GM21717 (cell line): ENCODE data around the gene SND1.
"Not testable (repeated sequence)": the region's sequence is repeated elsewhere in the genome, so short reads cannot be mapped to it uniquely, and the experiment has no call there.

Experiments
- ATAC-seq: cut with Tn5 transposase; IDR thresholded peaks from one replicate; pipeline ENCODE4 v1.9.1; 2021; ENCODE audit warnings: mild to moderate bottlenecking, moderate library complexity; ENCODE audit not compliant: unreplicated experiment

Gene SND1

DNA sequence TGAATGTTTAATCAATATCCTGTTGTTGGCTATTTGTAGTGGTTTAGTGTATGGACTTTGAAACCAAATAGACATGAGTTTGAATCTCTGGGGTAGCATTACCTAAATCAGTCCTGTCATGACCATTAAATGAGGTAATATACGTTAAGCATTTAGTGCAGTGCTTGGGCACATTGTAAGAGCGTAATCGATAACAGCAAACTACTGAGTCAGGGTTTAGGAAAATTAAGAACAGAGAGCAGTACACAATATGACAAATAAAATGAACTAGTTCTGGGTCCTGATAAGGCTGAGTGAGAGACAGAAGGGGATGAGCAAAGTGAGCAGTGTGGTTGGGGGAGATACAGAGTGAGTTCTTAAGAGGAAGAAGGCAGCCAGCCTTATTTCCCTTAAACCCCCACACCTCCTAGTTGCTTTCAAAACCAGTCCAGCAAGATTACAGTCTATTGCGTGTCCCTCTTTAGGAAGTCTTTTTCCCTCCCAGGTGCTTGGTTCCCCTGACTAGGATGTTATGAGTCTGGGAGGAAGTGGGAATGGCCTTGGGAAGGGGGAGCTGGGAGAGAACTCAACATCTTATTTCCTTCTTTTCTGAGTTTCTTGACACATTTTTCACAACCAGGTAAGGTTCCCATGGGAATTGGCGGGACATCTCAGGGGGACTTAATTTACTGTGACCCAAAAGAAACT, 171.0 kb downstream of the SND1 start:
- no peak for ATAC-seq

DNA sequence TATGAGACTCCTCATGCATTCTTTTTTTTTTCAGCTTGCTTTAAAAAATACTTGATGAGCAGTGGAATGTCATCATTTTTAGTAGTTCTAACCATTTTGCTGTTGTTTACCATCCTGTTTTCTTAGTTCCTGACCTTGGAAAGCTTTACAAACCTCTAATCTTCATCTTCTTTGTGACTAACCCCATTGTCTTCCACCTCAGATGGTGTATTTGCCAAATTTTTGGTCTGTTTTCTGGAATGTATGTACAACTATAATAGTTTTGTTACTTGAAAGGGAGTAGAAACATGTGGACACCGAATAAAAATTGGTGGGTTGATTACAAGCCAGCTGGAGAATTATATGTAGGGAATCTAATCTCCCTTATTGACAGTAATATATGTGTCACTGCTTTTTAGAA, 172.7 kb downstream of the SND1 start:
- ATAC-seq = no peak

DNA sequence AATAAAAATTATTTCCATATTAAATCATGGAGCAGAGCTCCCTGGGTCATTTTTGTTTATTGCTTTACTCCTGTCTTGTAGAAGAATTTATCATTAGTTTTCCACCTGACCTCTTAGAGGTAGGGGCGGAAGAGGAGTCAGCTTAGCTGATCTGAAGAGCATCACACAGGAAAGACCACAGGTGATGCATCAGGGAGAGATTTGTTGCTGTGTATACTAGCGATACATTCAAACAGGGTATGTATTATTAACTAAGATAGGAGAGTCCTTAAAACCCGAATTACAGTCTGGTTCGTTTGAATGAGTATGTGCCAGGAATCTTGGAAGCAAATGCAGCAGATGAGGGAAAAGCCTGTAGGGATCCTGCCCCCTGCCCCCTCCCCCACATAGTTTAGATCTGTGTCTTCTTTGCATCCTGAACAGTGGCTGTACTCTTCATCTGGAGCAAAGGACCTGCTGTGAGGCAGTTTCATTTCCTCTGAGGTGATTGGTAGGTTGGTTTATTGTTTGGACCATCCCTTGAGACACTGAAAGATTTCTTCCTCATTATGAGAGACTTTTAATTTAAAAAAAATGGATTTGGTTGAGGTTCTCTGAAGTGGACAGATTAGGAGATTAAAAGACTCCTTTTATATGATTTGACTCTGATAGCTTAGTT, 177.0 kb downstream of the SND1 start:
- ATAC-seq = peak; percentile 68

DNA sequence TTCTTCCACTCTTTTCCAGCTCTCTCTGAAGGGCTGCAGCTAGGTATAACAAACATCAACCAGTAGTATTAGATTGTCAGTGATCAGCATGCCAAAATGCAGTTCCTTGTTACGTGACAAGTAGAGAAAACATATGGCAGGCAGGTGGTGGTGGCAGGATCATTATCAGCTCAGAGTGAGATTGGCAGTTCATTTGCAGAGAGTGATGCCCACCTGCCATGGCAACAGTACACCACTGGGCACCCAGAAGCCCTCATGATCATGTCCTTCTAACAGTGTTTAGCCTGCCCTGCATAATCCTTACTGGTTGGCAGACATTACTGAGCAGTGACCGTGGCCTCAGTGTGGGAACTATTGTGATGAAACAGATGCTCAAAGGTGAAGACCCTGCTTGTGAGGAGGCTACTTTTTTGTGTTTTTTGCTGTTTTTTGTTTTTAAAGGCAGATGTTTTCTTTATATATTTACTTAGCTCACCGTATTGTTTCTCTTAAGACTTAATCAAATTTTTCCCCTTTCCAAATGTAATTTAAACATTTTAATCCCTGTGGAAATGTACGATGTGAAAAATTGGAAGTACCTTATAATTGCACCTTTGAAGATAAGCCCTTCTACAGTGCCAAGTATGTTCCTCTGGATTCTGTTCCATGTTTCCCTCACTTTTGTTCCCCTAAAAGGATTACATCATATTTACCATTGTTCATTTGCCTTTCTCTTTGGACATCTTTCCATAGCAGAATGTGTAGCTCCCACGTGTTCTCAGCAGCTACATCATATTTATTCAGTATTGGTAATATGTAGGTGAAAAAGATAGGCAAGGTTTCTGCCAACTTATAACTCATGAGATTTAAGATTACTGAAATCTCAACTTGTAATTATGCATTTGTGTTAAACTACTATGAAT, 179.6 kb downstream of the SND1 start:
- ATAC-seq = no peak

- ATAC-seq = no peak
Observed at GRCh38 chr7:127832592-127832991, 180.6 kb downstream of the SND1 start.

GRCh38 chr7:127833641-127834040, 181.6 kb downstream of the SND1 start:
- ATAC-seq = no peak

- ATAC-seq = no peak
Observed at GRCh38 chr7:127835679-127836078, 183.7 kb downstream of the SND1 start.

GRCh38 chr7:127837816-127838410, 185.9 kb downstream of the SND1 start:
- ATAC-seq = not testable (repeated sequence)

DNA sequence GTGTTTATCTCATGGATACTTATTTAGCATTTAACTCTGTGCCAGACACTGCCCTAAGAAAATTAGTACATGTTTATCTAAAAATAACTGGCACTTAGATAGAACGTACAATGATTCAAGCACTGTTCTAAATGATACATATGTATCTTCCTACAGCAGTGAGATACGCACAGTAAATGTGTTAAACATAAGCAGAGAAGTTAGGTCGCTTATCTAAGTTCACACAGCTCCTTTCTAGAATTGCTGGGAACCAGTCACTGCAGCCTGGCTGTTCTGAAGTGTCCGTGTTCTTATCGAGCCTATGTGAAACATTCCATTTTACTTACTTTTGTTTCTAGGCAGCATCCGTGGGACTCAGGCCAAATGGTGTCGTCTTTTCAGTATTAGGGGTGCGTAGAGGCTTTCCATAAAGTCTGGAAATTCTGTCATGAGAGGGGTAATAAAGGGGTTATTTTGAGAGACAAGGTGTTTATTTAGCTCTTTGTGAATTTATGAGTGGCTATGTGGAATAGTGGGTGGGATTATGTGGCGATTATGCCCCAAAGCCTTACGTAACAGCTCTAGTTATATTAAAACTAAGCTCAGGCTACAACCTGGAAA, 186.9 kb downstream of the SND1 start:
- no peak for ATAC-seq

- no peak for ATAC-seq
Observed at GRCh38 chr7:127840226-127840951, 188.4 kb downstream of the SND1 start.

DNA sequence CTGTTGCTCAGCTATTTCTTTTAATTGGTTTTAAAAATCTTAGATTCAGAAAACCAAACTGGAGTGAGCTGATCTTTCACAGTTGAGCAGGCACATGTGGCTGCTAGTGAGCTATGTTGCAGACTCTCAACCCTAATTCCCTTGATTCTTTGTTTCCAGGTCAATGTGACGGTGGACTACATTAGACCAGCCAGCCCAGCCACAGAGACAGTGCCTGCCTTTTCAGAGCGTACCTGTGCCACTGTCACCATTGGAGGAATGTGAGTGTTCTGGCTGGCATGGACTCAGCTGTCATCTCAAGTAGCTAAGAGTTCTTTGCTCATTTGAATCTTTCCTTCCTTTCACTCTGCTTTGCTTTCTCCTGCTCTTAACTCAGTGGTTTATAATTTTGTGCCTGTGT, 192.2 kb downstream of the SND1 start:
- ATAC-seq = no peak

DNA sequence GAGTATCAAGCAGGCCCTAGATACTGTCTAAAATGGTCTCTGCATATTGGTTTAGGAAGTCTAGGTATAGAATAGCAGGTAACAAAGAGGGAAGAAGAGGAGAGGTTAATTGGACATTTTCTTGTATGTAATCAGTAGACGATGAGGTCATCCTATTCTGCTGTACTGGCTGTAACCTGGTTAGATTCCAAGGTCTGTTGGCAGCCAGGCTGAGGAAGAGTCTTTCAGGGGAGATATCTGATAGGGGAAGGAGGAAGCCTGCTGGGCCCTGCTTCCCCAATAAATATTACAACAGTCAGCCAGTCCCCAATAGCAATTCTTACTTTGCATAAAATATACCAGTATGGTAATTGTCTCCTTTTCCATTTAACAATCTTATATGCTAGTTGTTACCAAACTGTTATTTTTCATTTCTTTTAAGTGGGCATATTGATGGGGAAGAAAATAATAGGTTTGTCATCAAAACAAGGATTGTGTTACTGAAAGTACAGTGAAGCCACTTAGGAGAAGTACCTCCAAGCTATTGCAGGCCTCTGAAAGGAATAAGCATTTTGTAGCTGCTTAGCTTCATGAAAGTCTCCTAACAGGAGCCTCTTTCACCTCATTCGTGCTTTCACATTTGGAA, 192.8 kb downstream of the SND1 start:
- no peak for ATAC-seq

DNA sequence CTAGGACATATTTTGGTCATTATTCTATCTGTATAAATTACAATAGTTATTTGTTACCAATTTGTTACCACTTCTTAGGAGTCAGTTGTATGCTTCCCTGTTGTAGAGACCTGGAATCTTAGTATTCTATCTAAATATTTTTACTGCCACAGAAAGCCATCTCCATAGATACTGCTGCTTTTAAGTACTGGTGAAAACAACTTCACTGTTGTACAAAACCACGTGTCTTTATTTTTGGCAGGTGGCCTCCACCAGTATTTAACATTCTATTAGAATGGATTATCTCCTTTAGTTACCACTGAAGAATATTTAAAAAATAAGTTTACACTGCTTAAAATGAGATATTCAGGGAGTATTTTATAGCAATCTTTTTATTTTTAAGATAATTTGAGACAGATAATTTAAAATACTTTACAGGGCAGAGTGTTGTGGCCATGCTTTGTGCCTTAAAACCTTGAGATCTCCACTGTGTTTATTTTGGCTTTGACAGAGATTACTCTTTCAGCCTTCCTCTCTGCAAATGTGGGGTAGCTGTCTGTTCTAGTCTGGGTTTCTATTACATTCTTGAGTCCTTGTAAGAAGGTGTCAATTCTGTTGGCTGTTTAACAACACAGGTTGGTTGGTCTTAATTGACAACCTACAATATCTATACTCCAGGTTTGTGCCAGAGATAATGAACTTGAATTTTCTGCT, 193.7 kb downstream of the SND1 start:
- ATAC-seq = no peak

- ATAC-seq = no peak
Observed at GRCh38 chr7:127847641-127848040, 195.6 kb downstream of the SND1 start.

DNA sequence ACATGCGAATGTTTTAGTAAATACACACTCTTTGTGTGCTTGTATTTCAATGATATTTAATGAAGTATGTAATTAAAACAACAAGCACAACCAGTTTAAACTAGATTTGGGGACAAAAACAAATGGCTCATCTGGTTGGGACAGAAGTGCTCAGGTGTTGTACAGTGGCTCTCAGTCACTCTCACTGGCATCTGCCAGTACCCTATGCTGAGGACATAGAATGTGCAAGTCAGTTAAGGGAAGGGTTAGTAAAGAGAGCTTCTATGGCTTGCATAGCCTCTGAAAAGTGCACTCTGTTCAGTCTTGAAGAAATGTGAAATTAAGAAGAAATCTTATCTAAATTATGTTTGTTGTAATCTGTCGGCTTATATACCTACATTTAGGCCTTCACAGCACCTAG, 196.2 kb downstream of the SND1 start:
- no peak for ATAC-seq

- ATAC-seq = no peak
Observed at GRCh38 chr7:127850195-127850594, 198.2 kb downstream of the SND1 start.

GRCh38 chr7:127854383-127854782, 202.4 kb downstream of the SND1 start:
- ATAC-seq = no peak

DNA sequence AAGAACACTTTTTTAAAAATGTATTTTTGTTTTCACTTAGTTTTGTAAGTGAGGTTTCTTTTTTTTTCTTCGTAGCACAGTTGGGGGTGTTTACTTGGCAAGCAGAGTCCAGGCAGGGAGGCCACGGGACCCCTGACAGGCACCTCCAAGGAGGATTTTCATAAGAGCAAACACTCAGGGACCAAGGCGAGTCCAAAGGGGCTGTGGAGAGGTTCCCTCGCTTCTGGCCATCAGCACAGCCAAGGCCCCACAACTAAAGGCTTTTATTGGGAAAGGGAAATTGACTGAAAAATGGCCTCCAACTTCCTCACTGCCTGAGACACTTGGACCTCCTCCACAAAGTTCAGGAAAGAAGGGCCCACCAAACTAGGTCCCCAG, 205.5 kb downstream of the SND1 start:
- no peak for ATAC-seq
